AG08395 (cell line): ENCODE results near the gene MAPKAPK3.

ENCODE experiments used
- DNase-seq: peaks from one replicate; pipeline ENCODE4 v3.0.0; 2012; ENCODE audit warnings: mixed read lengths, low spot score

MAPKAPK3 gene

GRCh38 chr3:50609071-50609762 lies 7.7 kb upstream of the MAPKAPK3 start:
- DNase-seq = no peak

DNA sequence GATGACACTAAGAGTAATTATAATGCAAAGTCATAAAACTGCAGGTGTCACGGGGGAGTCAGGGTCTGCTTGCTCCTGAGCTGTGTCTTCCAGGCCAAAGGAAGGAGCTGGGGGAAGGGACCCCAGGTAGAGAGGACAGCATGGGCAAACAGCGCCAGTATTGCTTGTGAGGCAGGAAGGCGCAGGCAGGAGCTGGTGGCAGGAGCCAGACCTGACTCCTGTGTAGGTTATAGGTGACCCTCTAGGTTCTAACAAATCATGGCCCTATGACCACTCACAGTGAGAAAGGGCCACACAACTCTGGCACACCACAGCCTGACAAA lies 7.2 kb upstream of the MAPKAPK3 start:
- DNase-seq = no peak

DNA sequence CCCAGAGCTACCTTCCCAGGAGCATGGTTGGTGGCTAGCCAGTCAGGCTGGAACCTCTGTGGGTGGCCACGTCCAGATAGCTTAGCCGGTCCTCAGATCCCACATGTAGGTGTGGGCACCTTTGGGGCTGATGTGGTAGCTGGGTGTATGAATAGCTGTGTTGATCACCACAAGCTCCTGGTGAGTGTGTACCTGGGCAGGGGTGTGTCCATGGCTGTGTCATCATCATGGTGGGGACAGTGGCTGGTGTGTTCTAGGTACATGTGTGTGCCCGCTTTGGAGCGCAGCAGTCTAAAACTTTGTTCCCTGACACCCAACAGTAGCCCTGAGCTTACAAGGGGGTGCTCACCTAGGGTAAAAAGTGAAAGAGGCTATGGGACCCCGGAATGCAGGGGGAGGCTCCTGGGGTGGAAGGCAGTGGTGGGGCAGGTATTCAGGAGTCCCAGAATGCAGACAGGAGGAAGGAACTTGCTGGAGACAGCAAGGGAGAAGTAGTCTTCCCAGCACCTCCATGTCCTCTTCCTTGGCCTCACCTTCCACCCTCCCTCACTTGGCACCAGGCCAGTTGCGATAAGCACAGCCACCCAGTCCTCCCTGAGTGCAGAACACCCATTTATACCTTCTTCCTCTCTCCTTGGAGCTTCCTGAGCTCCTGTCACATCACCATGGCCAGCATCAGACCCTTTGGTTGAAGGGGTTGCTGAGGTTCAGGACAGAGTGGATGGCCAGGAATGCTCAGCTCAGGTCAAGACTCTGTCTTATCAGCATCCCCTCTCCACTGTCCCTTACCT lies 6.6 kb upstream of the MAPKAPK3 start:
- DNase-seq = no peak

DNA sequence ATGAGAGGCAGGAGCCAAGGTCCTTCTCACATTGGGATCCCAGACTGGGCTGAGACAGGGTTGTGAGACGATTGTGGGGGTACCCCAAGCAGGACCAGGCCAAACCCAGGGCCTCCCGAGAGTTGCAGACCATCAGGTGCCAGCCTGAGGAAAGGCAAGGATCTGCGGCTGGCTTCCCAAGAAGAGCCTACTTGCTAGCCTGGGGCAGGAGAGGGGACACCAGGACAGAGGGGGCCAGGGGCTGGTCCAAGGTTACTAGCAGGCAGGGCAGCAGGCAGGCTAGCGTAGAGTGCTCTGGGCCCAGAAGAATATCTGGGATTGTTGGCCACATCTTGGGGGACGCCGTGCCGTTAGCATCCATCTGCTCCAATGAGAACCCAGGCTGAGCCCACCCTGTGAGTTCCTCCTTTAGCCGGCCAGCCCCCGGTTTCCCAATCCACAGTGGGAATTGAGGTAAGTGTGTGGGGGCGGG lies 5.9 kb upstream of the MAPKAPK3 start:
- no peak for DNase-seq

GRCh38 chr3:50611464-50612233 lies 5.3 kb upstream of the MAPKAPK3 start, which contains the start of gene CISH:
CISH (minus strand) TSS chr3:50611774; CDS start chr3:50611650, 124 bp downstream.
- DNase-seq = peak; percentile 93

- DNase-seq = no peak
Measured at GRCh38 chr3:50612234-50612882, 4.6 kb upstream of the MAPKAPK3 start.

DNA sequence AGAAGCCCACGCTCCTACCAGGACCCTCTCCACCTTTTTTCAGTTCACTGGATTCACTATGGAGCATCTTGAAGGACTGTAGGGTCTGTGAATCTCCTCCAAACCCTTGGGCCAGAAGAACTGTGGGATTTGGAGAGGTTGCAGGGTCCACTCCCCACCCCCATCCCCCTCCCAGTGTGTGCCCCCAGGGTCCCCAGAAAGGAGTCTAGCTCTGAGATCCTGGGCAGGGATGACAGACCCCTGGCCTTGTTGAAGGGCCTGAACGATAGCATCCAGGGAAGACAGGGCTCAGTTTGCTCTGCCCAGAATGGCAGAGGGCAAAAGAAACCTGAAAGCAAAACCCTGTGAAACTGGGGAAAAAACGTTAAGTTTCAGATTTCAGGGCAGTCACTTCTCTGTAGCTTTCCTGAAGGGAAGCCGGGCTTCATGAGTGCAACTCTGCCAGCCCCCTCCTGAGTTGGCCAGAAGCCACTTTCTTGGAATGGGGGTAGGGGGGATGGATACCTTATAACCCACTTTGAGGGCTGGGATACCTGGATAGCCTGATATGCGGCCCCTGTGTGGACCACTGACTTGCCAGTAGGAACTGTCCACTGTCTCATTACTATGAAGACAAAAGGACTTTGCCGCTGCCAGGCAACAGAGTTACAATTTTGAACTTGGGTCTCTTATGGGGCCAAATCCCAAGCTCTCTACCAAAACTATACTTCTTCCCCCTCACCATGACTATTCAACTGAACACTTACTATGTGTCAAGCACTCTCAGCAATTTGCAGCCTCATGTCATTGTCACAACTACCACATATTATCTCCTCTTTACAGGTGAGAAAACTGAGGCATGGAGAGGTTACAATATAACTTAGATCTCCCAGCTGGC lies 3.7 kb upstream of the MAPKAPK3 start:
- no peak for DNase-seq

DNA sequence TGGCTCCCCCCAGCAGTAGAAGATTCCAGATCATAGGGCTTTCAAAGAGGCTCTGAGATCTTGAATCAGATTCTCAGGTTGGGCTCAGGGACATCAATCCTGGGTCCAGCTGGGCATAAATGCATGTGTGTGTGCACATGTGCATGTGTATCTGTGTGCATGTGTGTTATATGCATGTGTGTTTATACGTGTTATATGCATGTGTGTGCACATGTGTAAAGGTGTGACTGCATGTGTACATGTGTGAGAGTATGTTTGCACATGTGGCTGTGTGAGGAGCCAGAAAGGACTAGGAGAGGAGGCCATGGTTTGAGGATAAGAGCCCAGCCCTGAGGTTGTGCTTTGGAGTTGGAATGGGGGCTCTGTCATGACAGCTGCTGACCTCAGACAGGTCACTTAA lies 1.8 kb upstream of the MAPKAPK3 start:
- DNase-seq = no peak

DNA sequence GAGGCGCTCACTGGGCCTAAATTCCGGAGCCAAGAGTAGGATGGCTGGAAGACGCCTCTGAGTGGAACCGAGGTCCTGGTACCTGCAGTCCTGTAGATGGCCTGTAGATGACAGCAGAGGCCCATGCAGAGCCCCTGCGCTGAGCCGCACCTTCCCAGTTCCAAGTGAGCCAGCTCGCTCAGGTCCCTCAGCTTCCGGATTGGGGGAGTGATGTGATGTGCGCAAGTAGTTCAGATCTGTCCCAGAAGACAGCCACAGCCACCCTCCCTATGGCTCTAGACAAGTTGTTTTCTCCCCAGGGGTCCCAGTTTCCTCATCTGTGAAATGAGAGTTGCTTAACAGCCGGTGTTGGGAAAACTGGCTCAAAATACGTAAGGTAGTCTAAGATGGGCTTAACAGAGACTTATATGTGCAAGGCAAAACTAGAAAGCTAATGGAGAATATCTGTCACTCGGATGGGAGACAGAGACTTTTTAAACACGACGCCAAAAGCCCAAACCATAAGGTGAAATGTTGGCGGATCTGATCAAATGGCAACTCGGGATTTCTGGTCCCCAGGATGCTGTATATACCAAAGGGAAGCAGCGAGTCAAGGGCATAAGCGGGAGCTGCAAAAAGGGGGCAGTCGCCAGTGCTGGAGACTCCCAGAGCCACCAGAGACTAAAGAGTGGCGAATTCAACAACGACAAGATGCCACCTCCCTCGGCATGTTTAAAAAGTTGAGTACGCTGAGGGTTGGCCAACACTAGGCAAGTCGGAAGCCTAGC lies 765 bp upstream of the MAPKAPK3 start:
- peak; percentile 90 for DNase-seq

DNA sequence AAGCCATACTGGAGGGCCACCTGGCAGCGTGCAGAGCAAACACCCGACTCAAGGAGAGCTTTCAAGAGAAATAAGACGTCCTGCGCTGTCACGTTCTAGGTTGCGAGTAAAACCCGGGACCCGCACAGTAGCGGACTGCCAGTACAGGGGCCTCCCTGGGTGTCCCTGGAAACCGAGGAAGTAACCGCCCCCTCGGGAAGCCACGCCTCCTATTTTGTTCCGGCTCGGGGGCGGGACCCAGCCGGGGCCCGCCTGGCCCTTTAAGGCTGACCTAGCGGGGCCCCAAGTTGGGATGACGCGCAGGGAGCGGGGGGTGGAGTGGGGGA lies 218 bp upstream of the MAPKAPK3 start:
- peak; percentile 97 for DNase-seq

DNA sequence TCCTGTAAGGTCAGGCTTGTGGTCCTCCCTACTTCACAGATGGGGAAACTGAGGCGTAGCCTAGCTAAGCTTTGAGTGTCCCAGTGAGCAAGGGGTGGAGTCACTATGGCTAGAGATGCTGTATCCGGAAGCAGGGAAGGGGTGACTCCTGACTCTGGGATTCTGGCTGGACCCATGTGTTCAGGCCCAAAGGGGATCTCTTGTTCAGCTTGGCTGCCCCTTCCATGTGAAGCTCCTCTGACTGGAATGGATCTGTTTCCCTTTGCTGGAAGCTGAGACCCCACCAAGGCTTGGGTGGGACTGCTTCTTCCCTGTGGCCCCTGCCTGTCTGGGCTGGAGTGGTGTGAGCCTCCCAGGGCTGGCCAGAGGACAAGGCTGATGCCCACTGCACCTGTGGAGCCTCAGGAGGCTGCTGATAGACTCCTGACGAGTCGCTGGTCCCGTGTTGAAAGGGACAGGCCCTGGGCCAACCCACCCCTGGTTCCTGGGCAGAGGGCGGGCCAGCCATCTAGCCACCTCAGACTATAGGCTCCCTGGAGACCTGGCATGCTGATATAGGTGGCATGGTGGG lies 1.0 kb downstream of the MAPKAPK3 start:
- DNase-seq = no peak

- no peak for DNase-seq
Measured at GRCh38 chr3:50620420-50620819, 3.5 kb downstream of the MAPKAPK3 start.

DNA sequence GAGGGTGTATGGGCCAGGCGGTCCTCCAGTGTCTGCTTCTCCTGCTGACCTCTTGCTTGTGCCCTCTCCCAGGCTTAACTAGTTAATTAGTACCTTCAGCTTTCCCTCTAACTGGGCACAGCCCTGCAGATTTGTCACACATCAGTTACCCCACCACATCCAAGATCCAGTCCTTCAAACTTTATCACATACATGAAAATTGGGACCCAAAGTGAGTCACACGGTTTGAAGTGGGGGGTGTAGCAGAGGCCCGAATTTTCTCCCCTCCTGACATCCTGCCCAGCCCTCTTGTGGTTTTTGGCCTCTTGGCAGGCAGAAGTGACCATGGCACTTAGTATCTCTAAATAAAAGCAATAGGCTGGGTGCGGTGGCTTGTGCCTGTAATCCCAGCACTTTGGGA lies 3.9 kb downstream of the MAPKAPK3 start:
- DNase-seq = peak; percentile 33

GRCh38 chr3:50622881-50623280 lies 5.9 kb downstream of the MAPKAPK3 start:
- DNase-seq = no peak

DNA sequence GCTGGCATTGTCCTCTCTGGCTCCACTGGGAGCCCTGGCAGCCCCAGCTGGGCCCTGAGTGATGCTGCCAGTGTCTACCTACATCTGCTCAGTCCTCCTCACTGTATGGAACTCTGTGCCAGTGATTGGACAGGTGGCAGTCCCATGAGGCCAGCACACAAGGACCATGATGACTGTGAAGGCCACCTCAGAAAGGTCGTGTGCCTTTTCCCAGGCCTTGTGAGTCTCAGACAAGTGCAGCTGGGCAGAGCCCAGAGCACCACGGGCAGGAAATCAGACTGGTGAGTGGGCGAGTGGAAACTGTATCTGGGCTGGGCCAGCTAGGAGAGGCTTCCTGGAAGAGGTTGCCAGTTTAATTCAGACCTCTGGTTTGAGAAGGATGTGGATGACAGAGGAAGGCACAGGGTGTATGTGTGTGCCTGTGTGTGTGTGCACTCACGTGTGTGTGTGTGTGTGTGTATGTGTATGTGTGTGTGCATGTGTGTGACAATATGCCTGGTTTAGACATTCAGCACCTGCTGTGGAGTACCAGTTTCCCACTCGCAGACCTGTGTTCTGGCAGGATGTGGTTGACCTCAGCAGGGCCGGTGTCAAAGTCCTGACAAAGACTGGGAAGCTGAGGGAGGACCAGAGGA lies 7.0 kb downstream of the MAPKAPK3 start:
- no peak for DNase-seq

- no peak for DNase-seq
Measured at GRCh38 chr3:50624634-50625033, 7.7 kb downstream of the MAPKAPK3 start.

- DNase-seq = no peak
Measured at GRCh38 chr3:50625231-50626182, 8.6 kb downstream of the MAPKAPK3 start.

- no peak for DNase-seq
Measured at GRCh38 chr3:50626401-50626800, 9.4 kb downstream of the MAPKAPK3 start.
